Stimulated activated CD4-positive, alpha-beta T cell treated with anti-CD3 and anti-CD28 coated beads, TNF-alpha, amount 100 ng/mL, for 1 hour (primary cell): ENCODE data around the gene PSMB7.

Experiments
- DNase-seq, 3 donors: peaks; one replicate each; pipeline ENCODE4 v3.0.0-alpha.2; 2020; ENCODE audit warnings: low read depth in 3 of 3, low spot score in 1 of 3

Gene PSMB7

DNA sequence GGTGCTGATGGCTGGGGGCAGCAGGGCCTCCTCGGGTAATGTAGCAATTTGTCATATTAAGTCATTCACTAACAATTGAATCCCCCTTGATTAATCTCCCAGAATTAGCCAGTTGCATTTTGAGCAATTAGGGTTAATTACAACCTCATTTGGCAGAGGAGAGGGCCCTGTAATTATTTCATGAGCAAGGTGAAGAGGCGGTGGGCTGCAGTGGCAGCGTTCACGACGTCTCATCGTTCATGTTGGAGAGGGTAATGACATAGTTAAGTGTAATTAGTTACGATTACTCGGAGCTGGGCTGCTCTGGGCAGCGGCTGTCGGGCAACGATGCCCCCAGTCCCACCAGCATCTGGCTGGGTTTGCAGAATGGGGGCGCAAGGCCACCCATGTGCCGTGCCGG lies 111.5 kb downstream of the PSMB7 start:
- no peak for DNase-seq
